NB4 (cell line): ENCODE results near the gene FUBP3.

ENCODE experiments used
- CTCF ChIP-seq: IDR thresholded peaks from one replicate; pipeline ENCODE4 v1.5.1; 2012; ENCODE audit warnings: low read depth, low read length
- MAX ChIP-seq: IDR thresholded peaks from 2 replicates; pipeline ENCODE4 v1.6.1; 2011; ENCODE audit warnings: low read depth, low read length
- MYC ChIP-seq: IDR thresholded peaks from 2 replicates; pipeline ENCODE4 v1.6.1; 2011; ENCODE audit warnings: low read depth, low read length
- POLR2A ChIP-seq: IDR thresholded peaks from 2 replicates; pipeline ENCODE4 v1.6.1; 2011; ENCODE audit warnings: mild to moderate bottlenecking; ENCODE audit not compliant: insufficient read length; ENCODE audit errors: extremely low read depth

DNA sequence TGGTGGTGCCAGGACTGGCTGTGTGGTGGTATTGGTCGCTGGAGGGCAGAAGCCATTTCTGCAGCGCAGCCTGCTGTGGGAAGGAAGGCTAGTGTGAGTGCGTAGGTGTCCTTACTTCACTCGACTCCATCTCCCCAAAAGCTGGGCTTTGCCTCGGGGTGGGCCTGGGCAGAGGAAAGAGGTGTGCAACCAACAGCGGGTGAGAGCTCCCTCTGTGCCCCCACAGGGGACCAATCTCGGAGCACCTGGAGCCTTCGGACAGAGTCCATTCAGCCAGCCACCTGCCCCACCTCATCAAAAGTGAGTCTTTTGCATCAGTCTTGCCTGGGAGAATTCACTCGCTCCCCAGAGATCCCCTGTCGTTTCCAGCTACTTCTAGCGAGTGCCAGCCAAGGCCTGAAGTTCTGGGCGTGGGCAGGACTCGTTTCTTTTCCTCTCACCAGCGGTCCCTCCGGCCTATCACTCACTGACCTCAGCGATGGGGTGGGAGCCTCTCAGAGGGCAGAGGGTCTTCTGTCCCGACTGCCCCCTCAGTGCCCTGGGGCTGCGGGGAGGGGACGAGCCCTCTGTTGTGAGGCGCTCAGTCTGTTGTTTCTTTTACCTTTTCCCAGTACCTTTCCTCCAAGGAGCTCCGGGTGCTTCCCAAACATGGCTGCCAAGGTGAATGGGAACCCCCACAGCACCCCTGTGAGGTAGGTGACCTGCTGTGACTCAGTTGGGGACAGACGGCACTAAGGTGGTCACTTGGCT is 52.1 kb downstream of the FUBP3 start:
- TF ChIP-seq CTCF (no peak), POLR2A (no peak), MAX (no peak), MYC (no peak)
